GM12874 (cell line): ENCODE results near the gene PIGS.

Experiments used
- CTCF ChIP-seq: IDR thresholded peaks from 2 replicates; pipeline ENCODE4 v1.5.1; 2011; ENCODE audit warnings: low read depth, mild to moderate bottlenecking, control low read depth, low read length, moderate library complexity; ENCODE audit not compliant: insufficient read depth

PIGS gene

GRCh38 chr17:28553000-28553505 lies 18.3 kb downstream of the PIGS start:
- no peak for TF ChIP-seq CTCF

- TF ChIP-seq CTCF, result no peak
Observed at GRCh38 chr17:28552176-28552999, 18.9 kb downstream of the PIGS start, which contains the start of gene UNC119. TSS of gene UNC119 (minus strand) at chr17:28552624. CDS start at chr17:28552557, 67 bp downstream.

- TF ChIP-seq CTCF, result no peak
Observed at GRCh38 chr17:28551421-28552175, 19.7 kb downstream of the PIGS start.

GRCh38 chr17:28550858-28551257 lies 20.5 kb downstream of the PIGS start:
- no peak for TF ChIP-seq CTCF

- TF ChIP-seq CTCF, result peak; percentile 32; the same call in 1 of the 2 replicates
Observed at GRCh38 chr17:28549236-28550132, 21.8 kb downstream of the PIGS start.

GRCh38 chr17:28548417-28549130 lies 22.8 kb downstream of the PIGS start:
- no peak for TF ChIP-seq CTCF
